GM23338 (cell line): ENCODE results near the gene MKLN1. TPM values are rescaled to one million over a fixed set of nuclear protein-coding genes. Genes with fewer than 3 reads are reported as not detected.
"Not testable (repeated sequence)": the region's sequence is repeated elsewhere in the genome, so short reads cannot be mapped to it uniquely, and the experiment has no call there.

Source experiments
- ATAC-seq: fragments of 200-7000 bp; cut with Tn5 transposase; 3 replicates; pipeline ENCODE4 v1.9.1; 2020
- DNase-seq: peaks from one replicate; pipeline ENCODE4 v3.0.0-alpha.2; 2015; ENCODE audit warnings: low spot score
- H2AFZ ChIP-seq: fragments of 200-600 bp; sonication (generic); 2 replicates; pipeline ENCODE4 v1.8.0; 2016; ENCODE audit warnings: antibody characterized with exemption, mild to moderate bottlenecking, moderate library complexity
- H3F3A ChIP-seq: fragments of 200-600 bp; sonication (generic); replicated peaks from 2 replicates; pipeline ENCODE4 v1.8.0; 2017; ENCODE audit warnings: antibody characterized with exemption, mixed run types, low read depth
- H3K27ac ChIP-seq: fragments of 200-600 bp; sonication (generic); 2 replicates; pipeline ENCODE4 v1.6.1; 2016; ENCODE audit warnings: low read depth
- H3K27me3 ChIP-seq: fragments of 200-600 bp; sonication (generic); 2 replicates; pipeline ENCODE4 v1.8.0; 2016; ENCODE audit warnings: mild to moderate bottlenecking, mixed run types, moderate library complexity; ENCODE audit not compliant: insufficient read depth
- H3K36me3 ChIP-seq: fragments of 200-600 bp; sonication (generic); 2 replicates; pipeline ENCODE4 v1.8.0; 2016; ENCODE audit warnings: mild to moderate bottlenecking; ENCODE audit not compliant: insufficient read depth
- H3K4me1 ChIP-seq: fragments of 200-600 bp; sonication (generic); 2 replicates; pipeline ENCODE4 v1.8.0; 2016; ENCODE audit warnings: mild to moderate bottlenecking, moderate library complexity; ENCODE audit not compliant: insufficient read depth
- H3K4me2 ChIP-seq: fragments of 200-600 bp; sonication (generic); 2 replicates; pipeline ENCODE4 v1.7.1; 2017; ENCODE audit warnings: mixed run types
- H3K4me3 ChIP-seq: fragments of 200-600 bp; sonication (generic); 2 replicates; pipeline ENCODE4 v1.6.1; 2016; ENCODE audit warnings: mixed run types
- H3K79me2 ChIP-seq: fragments of 200-600 bp; sonication (generic); replicated peaks from 2 replicates; pipeline ENCODE4 v1.8.0; 2017; ENCODE audit warnings: mild to moderate bottlenecking; ENCODE audit not compliant: insufficient read depth
- H3K9me2 ChIP-seq: fragments of 200-600 bp; sonication (generic); 2 replicates; pipeline ENCODE4 v1.8.0; 2017; ENCODE audit not compliant: insufficient read depth
- H4K20me1 ChIP-seq: fragments of 200-600 bp; sonication (generic); replicated peaks from 2 replicates; pipeline ENCODE4 v1.8.0; 2017; ENCODE audit warnings: mild to moderate bottlenecking; ENCODE audit not compliant: insufficient read depth
- H3K27ac Mint-ChIP-seq: 2 replicates; pipeline ENCODE4 v1.8.0; 2020; ENCODE audit warnings: inconsistent platforms, mild to moderate bottlenecking, moderate library complexity, mixed read lengths
- H3K27me3 Mint-ChIP-seq: 3 replicates; pipeline ENCODE4 v1.8.0; 2022; ENCODE audit warnings: low read depth, mild to moderate bottlenecking, moderate library complexity, mixed read lengths, inconsistent platforms; ENCODE audit not compliant: insufficient read depth, poor library complexity
- H3K36me3 Mint-ChIP-seq: 3 replicates; pipeline ENCODE4 v1.8.0; 2021; ENCODE audit warnings: low read depth, mild to moderate bottlenecking, inconsistent platforms, moderate library complexity, mixed read lengths
- H3K4me1 Mint-ChIP-seq: 3 replicates; pipeline ENCODE4 v1.8.0; 2020; ENCODE audit warnings: mild to moderate bottlenecking, inconsistent platforms, mixed read lengths
- H3K4me3 Mint-ChIP-seq: 3 replicates; pipeline ENCODE4 v1.8.0; 2021; ENCODE audit warnings: moderate library complexity, mild to moderate bottlenecking, inconsistent platforms, mixed read lengths
- H3K9me3 Mint-ChIP-seq: 3 replicates; pipeline ENCODE4 v1.8.0; 2020; ENCODE audit warnings: moderate library complexity, mild to moderate bottlenecking, inconsistent platforms, mixed read lengths
- NANOG ChIP-seq: IDR thresholded peaks from 2 replicates; pipeline ENCODE4 v1.6.1; 2016; ENCODE audit warnings: antibody characterized with exemption, borderline replicate concordance
- REST ChIP-seq: IDR thresholded peaks from one replicate; pipeline ENCODE4 v1.6.1; 2018; ENCODE audit warnings: antibody characterized with exemption; ENCODE audit not compliant: unreplicated experiment
- STAT1 ChIP-seq: IDR thresholded peaks from one replicate; pipeline ENCODE4 v1.6.1; 2016; ENCODE audit warnings: antibody characterized with exemption; ENCODE audit not compliant: unreplicated experiment
- polyA plus RNA-seq: library from polyadenylated mRNA; unstranded; fragments of >200 nt; fragmentation: Nextera tagmentation; extraction: Ambion mirVana; gene quantifications from 2 replicates; pipeline ENCODE4 v1.2.1, GENCODE V29; 2016
- total RNA-seq: library from RNA; depleted of rRNA; stranded (reverse); fragments of >200 nt; shearing (Covaris generic); gene quantifications from 2 replicates; pipeline ENCODE4 v1.2.3, GENCODE V29; 2014
- TF ChIP-seq, protein P1 (sequence below), 2 experiments: fragments of 200-600 bp in 1 of 2; sonication (generic) in 1 of 2; conservative IDR thresholded peaks; 2 replicates each; pipeline versions ENCODE4 v1.5.1 to v1.6.1; 2016 to 2017; ENCODE audit warnings: antibody characterized with exemption in 2 of 2, low read depth in 2 of 2, mild to moderate bottlenecking in 2 of 2, moderate library complexity in 1 of 2

MKLN1 gene
- total and polyA plus RNA-seq, 2 experiments from 2014 or later = 25.3 to 46.5 TPM

GRCh38 chr7:131505037-131505620, 177.5 kb downstream of the MKLN1 start:
- peaks cover 99% of the 10 kb centered on the region for H3K36me3 Mint-ChIP-seq

DNA sequence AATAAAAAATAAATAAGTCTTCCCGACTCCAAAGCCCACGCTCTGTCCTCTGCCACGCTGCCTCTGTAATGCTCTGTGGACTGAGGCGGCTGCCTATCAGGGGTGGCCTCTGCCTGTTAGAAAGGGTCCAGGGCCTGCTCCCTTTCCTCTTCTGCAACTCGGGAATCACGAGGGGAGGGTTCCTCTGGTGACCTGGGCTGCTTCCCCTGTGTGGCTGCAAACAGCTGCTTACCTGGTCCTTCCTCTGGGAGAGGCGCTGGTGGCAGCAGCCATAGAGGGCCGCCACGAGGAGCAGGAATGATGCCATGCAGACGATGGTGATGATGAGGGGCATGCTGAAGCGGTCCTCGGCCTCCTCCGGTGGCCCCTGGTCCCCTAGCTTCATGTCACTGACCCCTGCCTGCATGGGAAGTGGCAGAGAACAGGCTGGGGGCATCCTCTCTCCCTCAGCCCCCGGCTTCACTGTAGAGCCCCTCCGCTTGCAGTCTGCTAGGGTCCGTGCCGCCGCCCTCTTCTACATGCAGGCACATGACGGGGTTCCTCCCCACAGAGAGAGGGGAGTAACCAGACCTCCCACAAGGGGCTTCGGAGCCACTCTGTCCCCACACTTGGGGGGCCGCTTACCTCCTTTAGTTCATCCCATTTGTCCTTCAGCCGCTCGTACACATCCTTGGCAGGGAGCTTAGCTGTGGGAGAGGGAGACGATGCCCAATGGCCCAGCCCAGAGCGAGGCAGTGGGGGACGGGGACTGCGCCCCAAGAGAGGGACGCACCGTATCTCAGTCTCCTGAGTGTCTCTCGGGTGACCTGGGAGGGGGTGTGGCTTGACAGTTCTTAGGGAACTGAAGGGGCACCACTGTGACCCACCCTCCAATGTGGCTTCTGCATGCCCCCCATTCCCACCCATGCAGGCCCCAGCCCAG, 178.2 kb downstream of the MKLN1 start:
- H3K4me3 Mint-ChIP-seq = no peak overlapping the region
- Histone ChIP-seq H3K79me2 (peaks cover 36% of the 10 kb centered on the region), H3K4me2 (no peak overlapping the region), H3K4me1 (peaks cover 16% of the 10 kb centered on the region), H3K27me3 (no peaks in the 10 kb centered on the region), H3K9me2 (no peaks in the 10 kb centered on the region), H3K27ac (peak overlapping the region; percentile 45; the same call in 1 of the 2 replicates), H4K20me1 (peaks cover 53% of the 10 kb centered on the region), H2AFZ (no peak overlapping the region), H3K36me3 (peaks cover 84% of the 10 kb centered on the region), H3F3A (peaks cover 89% of the 10 kb centered on the region), H3K4me3 (no peak overlapping the region)
- no peaks in the 10 kb centered on the region; the same call in 2 of the 3 replicates for H3K9me3 Mint-ChIP-seq
- H3K36me3 Mint-ChIP-seq = peaks cover 97% of the 10 kb centered on the region
- DNase-seq (no peak), ATAC-seq (no peak)
- peaks cover 57% of the 10 kb centered on the region for H3K27me3 Mint-ChIP-seq
- H3K4me1 Mint-ChIP-seq = peaks cover 54% of the 10 kb centered on the region
- TF ChIP-seq STAT1 = no peak
- TF ChIP-seq REST = no peak
- peak overlapping the region; percentile 84 for H3K27ac Mint-ChIP-seq

More at GRCh38 chr7:131505037-131505620, 177.5 kb downstream of the MKLN1 start:
- not testable (repeated sequence) for H3K4me3 Mint-ChIP-seq, H3K4me3 ChIP-seq, H3K9me2 ChIP-seq, ATAC-seq, H3K9me3 Mint-ChIP-seq, DNase-seq, H3K27me3 ChIP-seq, H3K4me2 ChIP-seq, H2AFZ ChIP-seq
- Histone ChIP-seq H4K20me1 (peaks cover 56% of the 10 kb centered on the region), H3K27ac (peak overlapping the region; percentile 91), H3K79me2 (peaks cover 28% of the 10 kb centered on the region), H3K36me3 (peaks cover 84% of the 10 kb centered on the region), H3K4me1 (peaks cover 16% of the 10 kb centered on the region), H3F3A (peaks cover 97% of the 10 kb centered on the region)
- H3K27ac Mint-ChIP-seq = peak overlapping the region; percentile 90
- H3K27me3 Mint-ChIP-seq = peaks cover 55% of the 10 kb centered on the region
- peaks cover 51% of the 10 kb centered on the region for H3K4me1 Mint-ChIP-seq

- Mint-ChIP-seq H3K4me1 (peaks cover 61% of the 10 kb centered on the region), H3K27ac (peak overlapping the region; percentile 84)
- H3K9me2 ChIP-seq = no peaks in the 10 kb centered on the region
These were observed 178.9 kb downstream of the MKLN1 start for GRCh38 chr7:131506597-131506996.

More at GRCh38 chr7:131506597-131506996, 178.9 kb downstream of the MKLN1 start:
- peak; percentile 26 for ATAC-seq
- H3K4me3 Mint-ChIP-seq = no peak overlapping the region; the same call in 2 of the 3 replicates
- peaks cover 51% of the 10 kb centered on the region for H4K20me1 ChIP-seq
- peak; percentile 50 for DNase-seq
- H3K79me2 ChIP-seq = peaks cover 43% of the 10 kb centered on the region
- peaks cover 88% of the 10 kb centered on the region for H3F3A ChIP-seq
- H3K27me3 Mint-ChIP-seq = peaks cover 62% of the 10 kb centered on the region
- H3K36me3 Mint-ChIP-seq = peaks cover 97% of the 10 kb centered on the region
- H3K27me3 ChIP-seq = no peaks in the 10 kb centered on the region
- H3K9me3 Mint-ChIP-seq = no peaks in the 10 kb centered on the region; the same call in 2 of the 3 replicates
- peaks cover 83% of the 10 kb centered on the region for H3K36me3 ChIP-seq
- no peak overlapping the region for H3K4me2 ChIP-seq
- no peak overlapping the region for H3K4me3 ChIP-seq
- H2AFZ ChIP-seq = no peak overlapping the region
- peaks cover 16% of the 10 kb centered on the region for H3K4me1 ChIP-seq
- TF ChIP-seq, protein P1, sequence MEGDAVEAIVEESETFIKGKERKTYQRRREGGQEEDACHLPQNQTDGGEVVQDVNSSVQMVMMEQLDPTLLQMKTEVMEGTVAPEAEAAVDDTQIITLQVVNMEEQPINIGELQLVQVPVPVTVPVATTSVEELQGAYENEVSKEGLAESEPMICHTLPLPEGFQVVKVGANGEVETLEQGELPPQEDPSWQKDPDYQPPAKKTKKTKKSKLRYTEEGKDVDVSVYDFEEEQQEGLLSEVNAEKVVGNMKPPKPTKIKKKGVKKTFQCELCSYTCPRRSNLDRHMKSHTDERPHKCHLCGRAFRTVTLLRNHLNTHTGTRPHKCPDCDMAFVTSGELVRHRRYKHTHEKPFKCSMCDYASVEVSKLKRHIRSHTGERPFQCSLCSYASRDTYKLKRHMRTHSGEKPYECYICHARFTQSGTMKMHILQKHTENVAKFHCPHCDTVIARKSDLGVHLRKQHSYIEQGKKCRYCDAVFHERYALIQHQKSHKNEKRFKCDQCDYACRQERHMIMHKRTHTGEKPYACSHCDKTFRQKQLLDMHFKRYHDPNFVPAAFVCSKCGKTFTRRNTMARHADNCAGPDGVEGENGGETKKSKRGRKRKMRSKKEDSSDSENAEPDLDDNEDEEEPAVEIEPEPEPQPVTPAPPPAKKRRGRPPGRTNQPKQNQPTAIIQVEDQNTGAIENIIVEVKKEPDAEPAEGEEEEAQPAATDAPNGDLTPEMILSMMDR (conservative IDR thresholded peaks at IDR 0.05; ENCODE audit: low read depth in 2 of 2) = peak; percentile 21 to 51
- TF ChIP-seq REST (no peak), NANOG (no peak)
- H3K27ac ChIP-seq = peak overlapping the region; percentile 91
